GM12878 (cell line): ENCODE measurements around the gene XRCC4. TPM values are rescaled to one million over a fixed set of nuclear protein-coding genes. Genes with fewer than 3 reads are reported as not detected.

Experiments
- BCL11A ChIP-seq: IDR thresholded peaks from 2 replicates; pipeline ENCODE4 v1.6.1; 2011; ENCODE audit warnings: low read depth, low read length
- CHD4 ChIP-seq: fragments of 200-600 bp; sonication (generic); IDR thresholded peaks from 2 replicates; pipeline ENCODE4 v1.6.1; 2016; ENCODE audit warnings: mild to moderate bottlenecking
- FOXM1 ChIP-seq: IDR thresholded peaks from 2 replicates; pipeline ENCODE4 v1.6.1; 2012; ENCODE audit warnings: low read depth, mild to moderate bottlenecking, inconsistent platforms, low read length, moderate library complexity
- RELB ChIP-seq: fragments of 450-650 bp; IDR thresholded peaks from 2 replicates; pipeline ENCODE4 v1.6.1; 2017; ENCODE audit warnings: low read depth, mild to moderate bottlenecking, moderate library complexity
- RUNX3 ChIP-seq: IDR thresholded peaks from 2 replicates; pipeline ENCODE4 v1.6.1; 2012; ENCODE audit warnings: low read length, inconsistent platforms
- SPI1 ChIP-seq: IDR thresholded peaks from 2 replicates; pipeline ENCODE4 v1.6.1; 2011; ENCODE audit warnings: low read depth, mild to moderate bottlenecking, low read length, moderate library complexity, borderline replicate concordance; ENCODE audit not compliant: insufficient read depth
- ZBTB40 ChIP-seq: fragments of 450-650 bp; IDR thresholded peaks from 2 replicates; pipeline ENCODE4 v1.6.1; 2016; ENCODE audit warnings: mild to moderate bottlenecking, moderate library complexity, borderline replicate concordance
- polyA plus RNA-seq, 11 experiments: library from polyadenylated mRNA; depleted of rRNA in 4 of 11; unstranded in 6 of 11; stranded (reverse) in 5 of 11; fragments of >200 nt; fragmentation: Nextera tagmentation in 4 of 11; fragmentation: Illumina TruSeq in 1 of 11; extraction: Ambion mirVana in 4 of 11; extraction: Trizol in 1 of 11; gene quantifications; 1 replicate in 1 of 11; 2 replicates in 10 of 11; pipeline versions ENCODE4 v1.2.1 to v1.2.3, GENCODE V29; 2011 to 2016; ENCODE audit warnings: inconsistent platforms in 2 of 11, missing spikeins in 2 of 11, low read depth in 1 of 11
- total RNA-seq, 4 experiments: library from RNA; depleted of rRNA in 3 of 4; stranded (reverse); fragments of >200 nt in 3 of 4; fragmentation: Illumina TruSeq in 1 of 4; extraction: Trizol in 1 of 4; gene quantifications; 2 replicates each; pipeline versions ENCODE4 v1.2.1 to v1.2.3, GENCODE V29; 2013 to 2021

The XRCC4 gene
- total and polyA plus RNA-seq, 10 of the 15 experiments (the other 5 are each of a cell fraction or from before 2014, with no cell fraction given) = 12.1 to 53.6 (median 25.8) TPM

DNA sequence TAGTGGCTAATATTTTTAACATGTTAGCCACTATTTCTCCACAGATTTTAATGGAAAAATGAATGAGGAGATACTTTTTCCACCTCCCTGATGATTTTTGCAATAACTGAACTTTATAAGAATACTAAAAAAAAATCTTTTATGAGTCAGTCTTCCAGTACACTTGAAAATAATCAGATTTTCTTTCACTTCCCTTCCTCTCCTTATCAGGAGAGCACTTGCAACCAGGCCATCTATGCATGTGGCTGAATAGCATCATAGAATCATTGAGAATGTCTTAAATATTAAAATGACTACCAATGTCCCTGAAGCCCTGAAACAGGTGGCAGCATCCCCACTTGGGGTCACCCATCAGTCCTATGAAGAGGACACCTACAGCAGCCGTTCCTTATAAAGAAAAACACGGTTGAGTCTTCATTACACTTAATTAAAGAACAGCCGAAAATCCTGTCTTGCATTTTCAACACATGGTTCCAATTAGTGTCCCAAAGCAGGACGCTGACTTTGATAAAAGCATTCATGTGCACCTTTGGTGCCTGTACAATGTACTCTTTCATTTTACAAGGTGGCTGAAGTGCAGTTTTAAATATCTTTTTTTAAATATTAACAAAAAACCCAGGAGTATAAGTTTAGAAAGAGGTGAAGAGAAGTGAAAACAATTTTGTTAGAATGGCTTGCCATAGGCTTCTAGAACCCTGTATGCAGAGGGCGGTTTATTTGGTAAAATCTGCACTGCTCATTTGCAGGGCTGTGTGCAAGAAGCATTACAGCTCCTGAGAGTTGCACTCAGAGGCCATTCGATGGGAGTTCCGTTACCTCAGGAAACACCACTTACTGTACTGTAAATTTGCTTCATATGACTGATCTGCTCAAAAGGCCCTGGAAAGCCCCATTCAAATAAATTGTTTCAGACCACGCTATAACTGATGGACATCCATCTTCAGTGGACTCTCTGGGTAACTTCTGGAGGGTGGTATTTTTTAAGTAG is 287.3 kb downstream of the XRCC4 start (continued):
- TF ChIP-seq ZBTB40 (peak; percentile 55; the same call in 1 of the 2 replicates), SPI1 (peak; percentile 70), RUNX3 (peak; percentile 69; the same call in 1 of the 2 replicates), BCL11A (0 out of 2 replicates have a peak, but pooled peaks have one; percentile 40), CHD4 (no peak), FOXM1 (peak; percentile 77), RELB (peak; percentile 46; the same call in 1 of the 2 replicates)
- TF ChIP-seq, all 136 proteins: peak for 16
